Measurements from ENCODE around the gene TBX20. TPM values are rescaled to one million over a fixed set of nuclear protein-coding genes. Genes with fewer than 3 reads are reported as not detected.
A peak's percentile ranks its signal among the peaks of the same experiment; 100 is the strongest.
"Not testable (repeated sequence)": the region's sequence is repeated elsewhere in the genome, so short reads cannot be mapped to it uniquely, and the experiment has no call there.

The TBX20 gene
- total and polyA plus RNA-seq, 9 of the 15 experiments (the other 6 are each of a cell fraction or from before 2014, with no cell fraction given), result not detected

- H3K27ac ChIP-seq (ENCODE audit: extremely low read depth, low read depth, low read length); H3K79me2 ChIP-seq (ENCODE audit: control insufficient read depth, insufficient read depth, low read length); in situ Hi-C loops (cut with MboI); H3K9me1 ChIP-seq (ENCODE audit: control insufficient read depth, insufficient read depth, low read length); H4K20me1 ChIP-seq (replicated peaks; ENCODE audit: control insufficient read depth, insufficient read depth, low read length); CTCF ChIA-PET (ENCODE audit: low intra/inter-chr PET ratio); H3K9ac ChIP-seq (ENCODE audit: insufficient read depth in 1 of 2, low read depth in 2 of 2, low read length in 2 of 2); ATAC-seq; H3K4me2 ChIP-seq (ENCODE audit: insufficient read depth, low read length); H3K9me3 ChIP-seq (replicated peaks; ENCODE audit: control insufficient read depth, insufficient read depth, low read depth, low read length); DNase-seq (ENCODE audit: extremely low read depth in 1 of 4, low spot score in 3 of 4); H3K27me3 ChIP-seq (ENCODE audit: control insufficient read depth in 2 of 2, insufficient read depth in 2 of 2, low read length in 2 of 2); FAIRE-seq; H3K4me1 ChIP-seq (replicated peaks in 1 of 2; ENCODE audit: control insufficient read depth in 2 of 2, insufficient read depth in 2 of 2, low read length in 2 of 2); H2AFZ ChIP-seq (ENCODE audit: low read depth, low read length); POLR2A ChIA-PET; BruUV-seq (replicated peaks); H3K4me3 ChIP-seq; intact Hi-C loops (cut with micrococcal nuclease); H3K36me3 ChIP-seq (ENCODE audit: control insufficient read depth, insufficient read depth, low read length); TF ChIP-seq TEAD4 (CRISPR knock-in tag; IDR thresholded peaks at IDR 0.05; ENCODE audit: borderline replicate concordance): not testable (repeated sequence)
- WGBS (ENCODE audit: insufficient coverage, low coverage, missing lambda C conversion rate), result 0% methylated on average over 3 of the region's 3 CpGs
- peak; percentile 26; the same call in 1 of the 2 replicates for TF ChIP-seq TEAD4 (IDR thresholded peaks at IDR 0.05; ENCODE audit: low read length)
- TF ChIP-seq TEAD1 (CRISPR knock-in tag; IDR thresholded peaks at IDR 0.05), result 0 out of 4 replicates have a peak, but pooled peaks of 1 of the 2 experiments have one; percentile 12
- TF ChIP-seq FOXJ2 (tag; IDR thresholded peaks at IDR 0.05), result peak; percentile 56; the same call in 1 of the 2 replicates
- TF ChIP-seq NFIC (IDR thresholded peaks at IDR 0.05), result peak; percentile 18; the same call in 1 of the 2 replicates
- peak; percentile 14; the same call in 1 of the 2 replicates for TF ChIP-seq CBFA2T3 (IDR thresholded peaks at IDR 0.05)
These were observed 92.7 kb downstream of the TBX20 start for GRCh38 chr7:35161059-35161740.

Other genes starting within 250 kb of the TBX20 start
- gene DPY19L1, start 216.6 kb downstream of the TBX20 start, total RNA-seq (2014; rRNA removed), result 14.4 and 15.5 TPM in 2 replicates
- gene DPY19L1, start 216.6 kb downstream of the TBX20 start, total RNA-seq (2014; rRNA removed; fragmentation: Illumina TruSeq; extraction: Trizol), result 27.3 and 28.6 TPM in 2 replicates
- 20.0 and 22.2 TPM in 2 replicates for gene DPY19L1, start 216.6 kb downstream of the TBX20 start, total RNA-seq (2015; rRNA removed; fragmentation: Illumina TruSeq; extraction: Trizol)
- gene DPY19L1, start 216.6 kb downstream of the TBX20 start, total RNA-seq (2021), result 22.9 and 27.3 TPM in 2 replicates
- gene DPY19L1, start 216.6 kb downstream of the TBX20 start, polyA plus RNA-seq (2011; rRNA removed), result 23.4 and 34.3 TPM in 2 replicates
- gene DPY19L1, start 216.6 kb downstream of the TBX20 start, polyA plus RNA-seq (2014; fragmentation: Illumina TruSeq; extraction: Trizol), result 17.1 and 22.1 TPM in 2 replicates
- 1 to 10 TPM; 4.0 to 4.9 TPM for gene DPY19L1, start 216.6 kb downstream of the TBX20 start, polyA plus RNA-seq (2014; fragmentation: Nextera tagmentation; extraction: Ambion mirVana)
- gene DPY19L1, start 216.6 kb downstream of the TBX20 start, polyA plus RNA-seq (2014; rRNA removed), result 14.7 and 16.9 TPM in 2 replicates

Measured in K562 (cell line).